NCI-H1417 (cell line): ENCODE data around the gene RASSF3.
A peak's percentile ranks its signal among the peaks of the same experiment; 100 is the strongest.
"Not testable (repeated sequence)": the region's sequence is repeated elsewhere in the genome, so short reads cannot be mapped to it uniquely, and the experiment has no call there.

Experiments
- DNase-seq, 3 experiments: peaks; one replicate each; lab custom pipeline; 2025; lab: John Stamatoyannopoulos, UW

RASSF3 gene

GRCh38 chr12:64610079-64610659 lies at the start of gene RASSF3:
Gene RASSF3, plus strand, starts transcription at chr12:64610495. Its CDS starts 138 bp downstream, at chr12:64610633.
- DNase-seq: peak; percentile 59 to 91 (median 84)

- no peak for DNase-seq
Observed at GRCh38 chr12:64561302-64562136, 48.8 kb upstream of the RASSF3 start.

GRCh38 chr12:64566122-64566521 lies 44.2 kb upstream of the RASSF3 start:
- no peak for DNase-seq

GRCh38 chr12:64566831-64567517 lies 43.3 kb upstream of the RASSF3 start:
- DNase-seq: no peak

- no peak for DNase-seq
Observed at GRCh38 chr12:64567570-64567969, 42.7 kb upstream of the RASSF3 start.

- no peak for DNase-seq
Observed at GRCh38 chr12:64568298-64568697, 42.0 kb upstream of the RASSF3 start.

GRCh38 chr12:64569923-64570691 lies 40.2 kb upstream of the RASSF3 start:
- DNase-seq: no peak

- no peak for DNase-seq
Observed at GRCh38 chr12:64571411-64571810, 38.9 kb upstream of the RASSF3 start.

- no peak for DNase-seq
Observed at GRCh38 chr12:64572241-64572640, 38.1 kb upstream of the RASSF3 start.

- no peak for DNase-seq
Observed at GRCh38 chr12:64574837-64575236, 35.5 kb upstream of the RASSF3 start.

- no peak for DNase-seq
Observed at GRCh38 chr12:64577046-64577445, 33.2 kb upstream of the RASSF3 start.

- no peak for DNase-seq
Observed at GRCh38 chr12:64578566-64578965, 31.7 kb upstream of the RASSF3 start.

- DNase-seq: no peak
Observed at GRCh38 chr12:64580681-64581080, 29.6 kb upstream of the RASSF3 start.

- no peak for DNase-seq
Observed at GRCh38 chr12:64582114-64582513, 28.2 kb upstream of the RASSF3 start.

- no peak for DNase-seq
Observed at GRCh38 chr12:64582862-64583261, 27.4 kb upstream of the RASSF3 start.

GRCh38 chr12:64583395-64583770 lies 26.9 kb upstream of the RASSF3 start:
- DNase-seq: not testable (repeated sequence)

- DNase-seq: peak in 2 of 3 experiments; percentile 19 to 48
Observed at GRCh38 chr12:64583771-64584421, 26.4 kb upstream of the RASSF3 start.

- DNase-seq: no peak
Observed at GRCh38 chr12:64585104-64585503, 25.2 kb upstream of the RASSF3 start.

GRCh38 chr12:64587447-64587846 lies 22.8 kb upstream of the RASSF3 start:
- peak in 1 of 3 experiments; percentile 11 for DNase-seq

GRCh38 chr12:64590183-64590582 lies 20.1 kb upstream of the RASSF3 start:
- DNase-seq: no peak
